Activated CD4-positive, alpha-beta T cell treated with anti-CD3 and anti-CD28 coated beads, Interleukin-2, amount 10 ng/mL, durations not matched to agents 7 days and 5 days (primary cell): ENCODE measurements around the gene HOXB9. TPM values are rescaled to one million over a fixed set of nuclear protein-coding genes. Genes with fewer than 3 reads are reported as not detected.

ENCODE experiments used
- CTCF ChIA-PET: fragments of 350-600 bp; sonication (Branson Sonifier 250); formaldehyde crosslinking; loops from one replicate; lab custom pipeline; 2021; ENCODE audit warnings: antibody characterized with exemption; lab: Charles Lee
- POLR2A ChIA-PET: fragments of 350-600 bp; sonication (Branson Sonifier 250); formaldehyde crosslinking; loops from one replicate; lab custom pipeline; 2021; ENCODE audit warnings: antibody characterized with exemption; lab: Charles Lee
- DNase-seq: peaks from one replicate; pipeline ENCODE4 v3.0.0-alpha.2; 2020
- H3K27ac Mint-ChIP-seq: one replicate; pipeline ENCODE4 v1.8.0; 2021; ENCODE audit warnings: mild to moderate bottlenecking, moderate library complexity, mixed read lengths
- H3K27me3 Mint-ChIP-seq: one replicate; pipeline ENCODE4 v1.8.0; 2021; ENCODE audit warnings: mixed read lengths
- H3K36me3 Mint-ChIP-seq: one replicate; pipeline ENCODE4 v1.8.0; 2021; ENCODE audit warnings: low read depth, mixed read lengths
- H3K4me1 Mint-ChIP-seq: one replicate; pipeline ENCODE4 v1.8.0; 2021; ENCODE audit warnings: mixed read lengths
- H3K4me3 Mint-ChIP-seq: one replicate; pipeline ENCODE4 v1.8.0; 2021; ENCODE audit warnings: mild to moderate bottlenecking, moderate library complexity, mixed read lengths
- H3K9me3 Mint-ChIP-seq: one replicate; pipeline ENCODE4 v1.8.0; 2021; ENCODE audit warnings: mixed read lengths
- total RNA-seq, 2 experiments: library from RNA; stranded (reverse); gene quantifications; one replicate each; pipeline ENCODE4 v1.2.3, GENCODE V29; 2021

Gene HOXB9
- total RNA-seq, 2 experiments from 2014 or later: not detected

- Mint-ChIP-seq H3K27me3 (peaks cover 91% of the 10 kb centered on the region), H3K4me1 (peaks cover 57% of the 10 kb centered on the region), H3K27ac (no peak overlapping the region), H3K36me3 (peaks cover 4% of the 10 kb centered on the region), H3K4me3 (no peak overlapping the region), H3K9me3 (no peaks in the 10 kb centered on the region)
- ChIA-PET POLR2A (no interaction called here), CTCF (interaction anchor here (0.6 to 2.8 kb wide), 6 partner anchors 19 to 380 kb away, joined by 3 to 18 read pairs (median 4); partner anchors contain the start of gene HOXB9)
- DNase-seq: no peak
Observed at GRCh38 chr17:48594538-48595277, 31.4 kb downstream of the HOXB9 start.

DNA sequence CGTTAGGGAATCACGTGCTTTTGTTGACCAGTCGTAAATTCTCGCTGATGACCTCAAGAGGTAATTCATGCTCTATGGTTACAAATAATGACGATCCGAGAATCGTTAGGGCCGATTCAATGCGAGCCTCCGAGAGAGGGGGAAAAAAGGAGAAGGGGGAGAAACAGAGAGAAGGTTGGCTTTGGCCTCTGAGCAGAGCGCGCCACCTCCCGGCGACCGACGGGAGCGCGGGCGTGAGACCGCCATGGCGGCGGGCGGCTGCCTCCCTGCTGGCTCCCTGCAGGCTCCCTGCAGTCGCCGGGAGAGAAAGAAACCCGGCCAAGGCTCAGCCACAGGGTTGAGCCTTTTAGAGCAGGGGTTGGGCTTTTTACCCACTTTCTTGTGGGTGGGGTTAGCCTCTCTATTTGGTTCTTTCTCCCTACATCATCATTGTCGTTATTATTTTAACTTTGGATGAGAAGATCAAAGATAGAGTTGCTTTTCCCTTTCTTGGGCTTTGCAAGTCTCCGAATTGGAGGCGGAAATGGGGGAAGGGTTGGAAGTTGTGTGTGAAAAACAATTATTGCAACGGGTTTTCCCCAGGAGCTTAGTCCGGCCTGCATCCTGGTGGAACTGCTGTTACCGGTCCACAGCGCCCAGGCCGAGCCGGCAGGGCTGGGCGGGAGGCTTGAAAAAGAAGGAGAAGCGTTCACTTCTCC is 32.2 kb downstream of the HOXB9 start:
- peak overlapping the region; percentile 65 for H3K4me3 Mint-ChIP-seq
- peaks cover 91% of the 10 kb centered on the region for H3K27me3 Mint-ChIP-seq
- ChIA-PET CTCF (interaction anchor here (0.6 to 2.8 kb wide), 15 partner anchors 20 to 568 kb away, joined by 3 to 18 read pairs (median 5); partner anchors contain the start of genes HOXB9 and PRAC2), POLR2A (no interaction called here)
- H3K36me3 Mint-ChIP-seq: peaks cover 5% of the 10 kb centered on the region
- DNase-seq: peak; percentile 78
- H3K27ac Mint-ChIP-seq: no peak overlapping the region
- no peaks in the 10 kb centered on the region for H3K9me3 Mint-ChIP-seq
- H3K4me1 Mint-ChIP-seq: peaks cover 59% of the 10 kb centered on the region

- ChIA-PET POLR2A (interaction anchor here (0.6 kb wide), 1 partner anchor 300 kb away, joined by 4 read pairs; no protein-coding TSS in a partner anchor), CTCF (interaction anchor here (0.6 to 2.8 kb wide), 37 partner anchors 8 to 1348 kb away, joined by 3 to 18 read pairs (median 4); partner anchors contain the start of genes HOXB6, HOXB7 and PRAC2)
- no peak for DNase-seq
- Mint-ChIP-seq H3K27ac (peak within 1 kb of the TSS; percentile 31), H3K27me3 (peaks cover 91% of the 10 kb centered on the region), H3K9me3 (no peaks in the 10 kb centered on the region), H3K4me3 (peak within 1 kb of the TSS; percentile 65), H3K4me1 (peaks cover 56% of the 10 kb centered on the region), H3K36me3 (peaks cover 5% of the 10 kb centered on the region)
Observed at GRCh38 chr17:48593126-48593829, 32.9 kb downstream of the HOXB9 start, which contains the start of gene HOXB5. Gene HOXB5 (minus strand): TSS chr17:48593779. CDS start chr17:48593682, 97 bp downstream.

GRCh38 chr17:48592577-48592976 is 33.6 kb downstream of the HOXB9 start:
- H3K4me3 Mint-ChIP-seq: peak overlapping the region; percentile 65
- H3K27me3 Mint-ChIP-seq: peaks cover 91% of the 10 kb centered on the region
- H3K4me1 Mint-ChIP-seq: peaks cover 51% of the 10 kb centered on the region
- peak overlapping the region; percentile 31 for H3K27ac Mint-ChIP-seq
- CTCF ChIA-PET: interaction anchor here (0.6 to 2.8 kb wide), 31 partner anchors 9 to 1349 kb away, joined by 3 to 18 read pairs (median 4); partner anchors contain the start of genes HOXB7 and PRAC2
- POLR2A ChIA-PET: interaction anchor here (0.6 kb wide), 1 partner anchor 299 kb away, joined by 4 read pairs; no protein-coding TSS in a partner anchor
- no peak for DNase-seq
- peaks cover 5% of the 10 kb centered on the region for H3K36me3 Mint-ChIP-seq
- H3K9me3 Mint-ChIP-seq: no peaks in the 10 kb centered on the region

- ChIA-PET CTCF (interaction anchor here (1.0 to 2.8 kb wide), 10 partner anchors 18 to 566 kb away, joined by 3 to 18 read pairs (median 6); partner anchors contain the start of gene HOXB7), POLR2A (no interaction called here)
- Mint-ChIP-seq H3K27ac (no peak overlapping the region), H3K4me1 (peaks cover 51% of the 10 kb centered on the region), H3K4me3 (no peak overlapping the region), H3K9me3 (no peaks in the 10 kb centered on the region), H3K36me3 (peaks cover 5% of the 10 kb centered on the region), H3K27me3 (peaks cover 91% of the 10 kb centered on the region)
- DNase-seq: no peak
Observed at GRCh38 chr17:48592057-48592514, 34.1 kb downstream of the HOXB9 start.

- Mint-ChIP-seq H3K36me3 (peaks cover 6% of the 10 kb centered on the region), H3K27ac (no peak overlapping the region), H3K4me3 (no peak overlapping the region), H3K9me3 (no peaks in the 10 kb centered on the region), H3K27me3 (peaks cover 91% of the 10 kb centered on the region), H3K4me1 (peaks cover 51% of the 10 kb centered on the region)
- ChIA-PET POLR2A (no interaction called here), CTCF (interaction anchor here (0.6 to 2.0 kb wide), 3 partner anchors 240 to 565 kb away, joined by 3 to 12 read pairs (median 3); no protein-coding TSS in a partner anchor)
- no peak for DNase-seq
Observed at GRCh38 chr17:48591255-48592056, 34.7 kb downstream of the HOXB9 start.

DNA sequence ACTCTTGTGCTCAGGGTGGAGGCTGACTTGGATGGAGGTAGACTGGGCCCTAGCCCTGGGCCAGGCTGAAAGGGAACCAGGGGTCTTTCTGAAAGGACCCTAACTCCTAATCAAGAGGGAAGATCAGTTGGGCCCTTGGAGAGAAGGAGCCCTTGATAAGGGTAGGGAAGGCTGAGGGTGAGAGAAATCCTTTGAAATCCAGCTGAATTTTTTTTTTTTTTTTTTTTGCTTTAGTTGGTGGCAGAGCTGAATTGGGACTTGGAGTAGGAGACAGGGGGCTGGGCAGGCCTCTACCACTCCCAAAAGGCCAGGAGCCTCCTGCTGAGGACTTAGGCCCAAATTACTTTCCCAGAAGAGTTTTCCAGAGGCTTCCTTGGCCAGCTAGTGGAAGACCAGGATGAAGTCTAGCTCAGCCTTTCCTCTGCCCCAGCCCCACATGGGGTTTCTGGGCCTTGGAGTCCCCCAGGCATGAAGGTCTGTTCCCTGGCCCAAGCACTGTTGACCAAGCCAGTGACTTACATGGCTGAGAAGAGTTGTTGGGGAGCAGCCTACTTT is 35.5 kb downstream of the HOXB9 start:
- no peak overlapping the region for H3K4me3 Mint-ChIP-seq
- H3K4me1 Mint-ChIP-seq: peaks cover 54% of the 10 kb centered on the region
- H3K9me3 Mint-ChIP-seq: no peaks in the 10 kb centered on the region
- no peak overlapping the region for H3K27ac Mint-ChIP-seq
- peaks cover 8% of the 10 kb centered on the region for H3K36me3 Mint-ChIP-seq
- ChIA-PET CTCF (interaction anchor here (0.6 to 1.0 kb wide), 2 partner anchors 239 to 252 kb away, joined by 3 read pairs; no protein-coding TSS in a partner anchor), POLR2A (interaction anchor here (0.6 kb wide), 1 partner anchor 19 kb away, joined by 3 read pairs; no protein-coding TSS in a partner anchor)
- no peak for DNase-seq
- peaks cover 93% of the 10 kb centered on the region for H3K27me3 Mint-ChIP-seq

DNA sequence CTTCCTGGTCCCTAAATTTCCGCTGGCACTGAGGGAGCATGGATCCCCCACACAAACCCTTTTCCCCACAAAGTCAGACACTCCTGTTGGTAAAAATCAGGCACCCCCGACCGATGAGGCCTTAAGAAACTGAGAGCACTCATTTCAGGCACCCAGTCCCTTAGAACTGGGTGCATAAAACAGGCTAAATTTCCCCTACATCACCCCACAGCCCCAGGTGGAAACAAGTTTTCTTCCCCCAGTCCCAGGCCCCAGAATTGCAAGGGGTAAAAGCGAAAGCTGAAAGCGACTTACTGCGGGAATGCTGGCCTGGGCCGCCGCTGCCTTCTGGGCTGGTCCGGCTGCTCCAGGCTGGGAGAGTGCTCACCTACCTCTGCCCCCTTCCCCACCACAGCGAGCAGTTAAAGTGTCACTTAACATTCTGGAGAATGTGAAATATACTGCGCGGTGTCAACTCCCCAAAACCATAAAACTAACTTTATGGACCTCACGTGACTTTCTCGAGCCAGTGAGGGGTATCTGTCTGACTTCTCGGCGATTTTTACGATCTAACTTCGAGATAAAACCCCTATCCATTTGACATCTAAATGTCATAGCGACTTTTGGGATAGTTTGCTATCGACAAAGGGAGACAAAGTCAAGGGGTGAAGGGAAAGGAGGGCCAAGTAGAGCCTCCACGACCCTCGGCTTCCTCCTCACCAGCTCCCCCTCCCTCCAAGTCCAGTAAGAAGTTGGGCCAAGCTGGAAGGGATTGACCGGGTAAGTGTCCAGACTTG is 36.1 kb downstream of the HOXB9 start, which contains the start of gene HOXB3:
TSS of gene HOXB3 (minus strand) at position 411 of the 776 bp plus-strand sequence. CDS start 37,767 bp downstream, outside the sequence.
- CTCF ChIA-PET: interaction anchor here (0.7 to 1.2 kb wide), 2 partner anchors 23 to 34 kb away, joined by 3 to 4 read pairs; no protein-coding TSS in a partner anchor
- no peak within 1 kb of the TSS for H3K4me3 Mint-ChIP-seq

DNA sequence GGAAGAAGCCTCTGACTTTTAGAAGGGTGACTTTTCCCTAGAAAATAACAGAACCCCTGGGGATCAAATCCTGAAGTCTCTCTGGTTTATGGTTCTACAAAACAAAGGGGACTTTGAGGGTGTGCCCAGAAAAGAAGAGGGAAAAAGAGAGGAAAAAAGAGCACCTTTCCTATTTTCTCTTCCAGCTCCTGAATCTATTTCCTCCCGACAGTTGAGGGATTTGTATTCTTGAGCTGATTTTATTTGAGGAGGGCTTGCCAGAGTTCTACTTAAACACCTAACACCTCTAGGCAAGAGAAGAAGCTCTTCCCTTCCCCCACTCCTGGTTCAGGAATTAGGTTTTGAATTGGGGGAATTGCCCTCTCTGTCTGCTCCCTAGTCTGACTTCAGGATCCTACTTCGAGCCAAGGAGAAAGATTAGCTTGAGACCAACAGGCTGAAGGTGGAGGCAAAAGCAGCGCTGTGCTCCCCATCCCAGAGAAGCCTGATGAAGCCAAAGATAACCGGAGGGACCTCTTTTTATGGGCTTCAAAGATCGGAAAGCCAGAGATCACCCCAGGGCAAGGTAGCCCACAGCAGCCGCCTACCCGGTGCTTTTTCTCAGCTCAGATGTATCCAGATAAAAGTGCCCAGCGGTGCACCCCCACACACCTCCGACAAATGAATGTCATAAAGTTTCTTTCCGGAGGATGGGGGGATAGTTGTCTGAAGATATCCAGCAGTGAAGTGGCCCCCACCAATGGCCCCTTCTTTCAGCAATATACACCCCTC is 36.9 kb downstream of the HOXB9 start:
- Mint-ChIP-seq H3K4me3 (no peak overlapping the region), H3K4me1 (peaks cover 59% of the 10 kb centered on the region), H3K27me3 (peaks cover 96% of the 10 kb centered on the region), H3K27ac (no peak overlapping the region), H3K36me3 (peaks cover 8% of the 10 kb centered on the region), H3K9me3 (no peaks in the 10 kb centered on the region)
- DNase-seq: no peak
- ChIA-PET POLR2A (no interaction called here), CTCF (interaction anchor here (0.7 to 1.2 kb wide), 3 partner anchors 24 to 239 kb away, joined by 3 to 4 read pairs (median 3); no protein-coding TSS in a partner anchor)

More for the DNA sequence above, 36.1 kb downstream of the HOXB9 start, which contains the start of gene HOXB3:
- DNase-seq: no peak
- Mint-ChIP-seq H3K36me3 (peaks cover 8% of the 10 kb centered on the region), H3K9me3 (no peaks in the 10 kb centered on the region), H3K27me3 (peaks cover 93% of the 10 kb centered on the region), H3K4me1 (peaks cover 56% of the 10 kb centered on the region), H3K27ac (no peak within 1 kb of the TSS)
- POLR2A ChIA-PET: interaction anchor here (0.6 kb wide), 1 partner anchor 20 kb away, joined by 3 read pairs; no protein-coding TSS in a partner anchor

- CTCF ChIA-PET: interaction anchor here (0.6 to 2.0 kb wide), 8 partner anchors 21 to 507 kb away, joined by 3 to 8 read pairs (median 4); no protein-coding TSS in a partner anchor
- Mint-ChIP-seq H3K9me3 (no peaks in the 10 kb centered on the region), H3K36me3 (peaks cover 8% of the 10 kb centered on the region), H3K27me3 (peaks cover 97% of the 10 kb centered on the region), H3K27ac (no peak overlapping the region), H3K4me3 (no peak overlapping the region), H3K4me1 (peaks cover 52% of the 10 kb centered on the region)
- POLR2A ChIA-PET: no interaction called here
- no peak for DNase-seq
Observed at GRCh38 chr17:48588528-48588927, 37.6 kb downstream of the HOXB9 start.
